Non-pigmented ciliary epithelial cell (primary cell): ENCODE measurements around the gene SH3TC1.

ENCODE experiments used
- DNase-seq: peaks from one replicate; pipeline ENCODE4 v3.0.0-alpha.2; 2010; ENCODE audit warnings: low read depth

The SH3TC1 gene

GRCh38 chr4:8215641-8216442, 16.8 kb downstream of the SH3TC1 start:
- no peak for DNase-seq

DNA sequence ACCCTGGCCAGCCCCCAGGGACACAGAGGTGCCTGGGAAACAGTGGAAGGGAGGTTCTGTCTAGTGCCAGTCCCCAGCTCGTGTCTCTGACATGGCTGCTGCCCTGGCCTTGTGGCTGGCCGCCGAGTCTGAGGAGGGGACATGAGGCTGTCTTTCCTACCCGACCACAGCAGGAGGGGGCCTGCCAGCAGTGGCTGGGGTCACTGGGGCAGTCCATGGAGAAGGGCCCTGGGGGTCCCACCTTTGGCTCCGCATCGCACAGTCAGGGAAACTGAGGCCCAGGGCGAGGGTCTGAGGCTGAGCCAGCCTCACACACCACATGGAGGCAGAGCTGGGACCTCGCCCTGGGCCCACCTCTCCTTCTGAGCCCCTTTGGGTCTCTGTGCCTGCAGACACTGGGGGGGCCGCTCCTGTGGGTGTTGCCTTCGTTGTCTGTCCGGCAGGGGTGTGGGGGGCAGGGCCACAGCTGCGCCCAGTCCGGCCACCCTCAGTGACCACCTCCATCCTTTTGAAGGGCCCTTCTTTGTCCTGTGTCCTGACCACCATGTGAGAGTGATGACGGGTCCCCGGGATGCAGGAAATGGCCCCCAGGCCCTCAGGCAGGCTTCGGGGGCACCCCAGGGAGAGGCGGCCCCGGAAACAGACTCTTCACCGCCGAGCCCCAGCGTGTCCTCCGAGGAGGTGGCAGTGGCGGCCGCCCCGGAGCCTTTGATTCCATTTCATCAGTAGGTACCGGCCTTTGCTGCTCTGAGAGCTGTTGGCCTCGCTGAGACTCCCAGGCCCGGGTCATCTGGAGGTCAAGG, 17.6 kb downstream of the SH3TC1 start:
- no peak for DNase-seq

DNA sequence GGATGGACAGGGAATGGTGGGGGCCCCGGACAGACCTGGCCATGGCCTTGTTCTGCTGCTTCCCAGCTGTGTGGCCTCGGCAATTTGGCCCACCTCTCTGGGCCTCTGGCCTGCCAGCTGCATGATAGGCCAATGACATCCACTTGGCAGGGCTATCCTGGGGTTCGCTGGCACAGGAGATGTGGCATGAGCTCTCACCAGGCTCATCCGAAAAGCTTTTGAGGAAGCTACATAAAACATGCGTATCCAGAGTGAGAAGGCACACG, 18.1 kb downstream of the SH3TC1 start:
- DNase-seq: no peak

DNA sequence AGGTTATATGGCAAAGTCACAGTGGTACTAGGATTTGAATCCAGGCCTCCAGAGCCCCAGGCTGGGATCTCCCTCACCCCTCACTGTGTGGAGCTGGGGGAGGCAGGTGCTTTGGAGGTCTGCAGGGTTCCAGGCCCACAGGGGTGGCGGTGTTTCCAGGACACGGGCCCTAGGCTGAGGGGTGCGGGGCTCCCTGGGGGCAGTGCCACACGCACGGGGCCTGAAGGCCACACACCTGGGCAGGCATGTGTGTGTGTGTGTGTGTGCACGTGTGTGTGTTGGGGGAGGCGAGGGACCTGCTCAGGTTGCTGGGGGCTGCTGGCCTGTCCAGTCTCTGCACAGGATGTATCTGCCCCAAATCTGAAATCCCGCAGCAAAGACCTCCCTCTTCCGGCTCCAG, 18.8 kb downstream of the SH3TC1 start:
- no peak for DNase-seq

DNA sequence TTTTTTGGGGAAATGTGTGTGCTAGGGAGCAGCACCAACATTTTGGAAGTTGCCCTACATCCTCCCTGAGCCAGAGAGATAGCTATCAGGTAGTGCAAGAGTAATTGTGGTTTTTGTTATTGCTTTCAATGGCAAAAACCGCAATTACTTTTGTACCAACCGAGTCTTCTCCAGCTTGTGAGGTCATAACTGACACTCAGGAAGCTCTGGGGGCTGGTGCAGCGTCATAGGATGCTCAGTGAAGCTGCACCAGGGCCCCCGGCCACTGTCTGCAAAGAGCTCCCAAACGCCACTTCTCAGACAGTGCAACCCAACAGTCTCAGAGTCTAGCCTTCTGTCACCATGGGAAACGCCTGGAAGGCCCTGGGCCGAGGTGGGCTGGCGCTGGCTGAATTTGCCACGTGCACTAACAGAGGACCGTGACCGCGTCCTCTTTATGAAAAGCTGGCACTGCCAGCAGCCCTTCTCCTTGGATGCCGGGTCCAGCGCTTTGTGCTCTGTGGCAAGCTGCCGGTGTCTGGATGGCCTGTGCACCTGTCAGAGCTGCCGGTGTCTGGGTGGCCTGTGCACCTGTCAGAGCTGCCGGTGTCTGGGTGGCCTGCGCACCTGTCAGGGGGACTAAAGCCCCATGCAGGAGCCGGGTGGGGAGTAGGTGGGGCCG, 19.4 kb downstream of the SH3TC1 start:
- DNase-seq: no peak

DNA sequence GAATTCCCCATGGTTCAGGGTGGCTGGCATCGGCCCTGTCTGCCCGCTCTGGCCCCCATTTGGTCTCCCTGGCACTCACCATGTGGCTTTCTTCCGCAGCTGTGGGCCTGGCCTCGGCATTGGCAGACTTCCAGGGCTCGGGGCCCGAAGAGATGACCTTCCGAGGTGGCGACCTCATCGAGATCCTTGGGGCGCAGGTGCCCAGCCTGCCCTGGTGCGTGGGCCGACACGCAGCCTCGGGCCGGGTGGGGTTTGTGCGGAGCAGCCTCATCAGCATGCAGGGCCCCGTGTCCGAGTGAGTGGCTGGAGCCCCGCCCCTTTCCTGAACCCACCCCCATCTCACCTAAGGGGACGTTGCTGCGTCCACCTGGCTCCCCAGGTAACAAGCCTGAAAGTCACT, 20.1 kb downstream of the SH3TC1 start:
- no peak for DNase-seq

- no peak for DNase-seq
Observed at GRCh38 chr4:8220661-8221450, 21.8 kb downstream of the SH3TC1 start.

DNA sequence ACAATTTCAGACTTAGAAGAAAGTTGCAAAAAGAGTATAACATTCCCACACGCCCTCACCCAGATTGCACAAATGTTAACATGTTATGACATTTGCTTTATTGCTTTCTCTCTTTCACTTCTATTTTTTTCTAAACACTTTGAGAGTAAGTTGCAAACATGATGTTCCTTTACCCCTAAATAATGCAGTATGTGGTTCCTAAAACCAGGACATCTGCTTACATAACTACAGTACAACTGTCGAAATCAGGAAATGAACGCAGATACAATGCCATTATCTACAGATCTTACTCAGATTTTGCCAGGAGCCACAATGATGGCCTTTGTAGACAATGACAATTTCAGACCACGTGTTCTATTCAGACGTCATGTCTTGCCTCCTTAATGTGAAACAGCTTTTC, 22.4 kb downstream of the SH3TC1 start:
- DNase-seq: peak; percentile 27

GRCh38 chr4:8221985-8222384, 22.9 kb downstream of the SH3TC1 start:
- no peak for DNase-seq

DNA sequence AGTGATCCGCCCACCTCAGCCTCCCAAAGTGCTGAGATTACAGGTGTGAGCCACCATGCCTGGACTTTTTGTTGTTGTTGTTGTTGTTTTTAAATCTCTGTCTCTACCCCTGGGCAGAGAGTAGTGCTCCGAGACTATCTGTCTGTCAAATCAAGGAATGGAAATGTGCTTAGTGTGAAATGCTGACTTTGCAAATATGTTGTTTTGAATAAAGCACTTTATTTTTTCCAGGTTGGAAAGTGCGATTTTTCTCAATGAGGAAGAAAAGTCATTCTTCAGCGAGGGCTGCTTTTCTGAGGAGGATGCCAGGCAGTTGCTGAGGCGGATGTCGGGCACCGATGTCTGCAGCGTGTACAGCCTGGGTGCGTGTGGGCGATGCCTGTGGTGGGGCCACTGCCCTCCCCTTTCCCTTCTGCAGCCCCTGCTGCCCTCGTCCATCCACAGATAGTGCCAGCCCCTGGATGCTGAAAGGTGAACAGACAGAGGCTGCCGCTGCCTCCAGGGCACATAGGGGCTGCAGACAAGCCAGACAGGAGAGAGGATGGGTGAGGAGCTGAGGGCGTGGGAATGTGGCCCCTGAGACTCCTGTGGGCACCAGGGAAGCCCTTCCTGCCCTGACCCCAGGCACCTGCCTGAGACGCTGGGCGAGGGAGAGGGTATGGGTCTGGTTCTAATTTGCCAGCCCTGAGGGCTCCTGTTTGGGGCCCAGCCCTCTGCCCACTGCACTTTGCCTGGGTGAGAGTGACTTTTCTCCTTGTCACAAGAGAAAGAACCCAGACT, 23.7 kb downstream of the SH3TC1 start:
- DNase-seq: no peak

DNA sequence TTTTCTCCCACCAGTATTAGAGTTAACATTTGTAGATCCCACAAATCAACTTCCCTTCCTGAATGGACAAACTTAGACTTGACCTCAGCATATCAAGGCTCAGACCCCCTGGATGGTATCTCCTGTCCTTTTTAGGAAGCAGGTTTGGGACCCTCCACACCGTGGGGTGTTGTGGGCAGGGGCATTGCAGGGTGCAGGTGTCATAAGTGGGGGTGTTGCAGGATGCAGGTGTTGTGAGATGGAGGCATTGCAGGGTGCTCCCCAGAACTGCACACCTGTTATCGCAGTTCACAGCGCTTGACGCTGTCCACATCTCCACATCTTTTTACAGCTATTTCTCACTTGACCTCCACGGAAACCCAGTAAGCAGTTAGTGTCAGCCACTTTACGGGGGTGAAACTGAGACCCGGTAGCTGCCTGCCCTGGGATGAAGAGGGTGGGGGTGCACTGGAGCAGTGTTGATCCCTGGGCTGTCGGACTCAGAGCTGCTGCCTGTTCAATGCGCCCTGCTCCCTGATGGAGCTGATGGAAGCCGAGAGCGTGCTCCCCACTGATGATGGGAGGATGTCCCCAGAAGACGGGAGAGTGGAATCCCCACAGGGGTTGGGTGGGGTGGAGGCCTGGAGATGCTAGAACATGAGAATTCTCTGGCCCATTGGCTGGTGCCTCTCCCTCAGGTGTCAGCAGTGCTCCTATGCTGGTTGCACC, 25.3 kb downstream of the SH3TC1 start:
- DNase-seq: no peak

- no peak for DNase-seq
Observed at GRCh38 chr4:8224975-8225625, 26.0 kb downstream of the SH3TC1 start.

- DNase-seq: no peak
Observed at GRCh38 chr4:8225706-8226443, 26.8 kb downstream of the SH3TC1 start.

GRCh38 chr4:8227201-8227770, 28.2 kb downstream of the SH3TC1 start:
- DNase-seq: no peak

- DNase-seq: no peak
Observed at GRCh38 chr4:8227771-8228318, 28.8 kb downstream of the SH3TC1 start.

DNA sequence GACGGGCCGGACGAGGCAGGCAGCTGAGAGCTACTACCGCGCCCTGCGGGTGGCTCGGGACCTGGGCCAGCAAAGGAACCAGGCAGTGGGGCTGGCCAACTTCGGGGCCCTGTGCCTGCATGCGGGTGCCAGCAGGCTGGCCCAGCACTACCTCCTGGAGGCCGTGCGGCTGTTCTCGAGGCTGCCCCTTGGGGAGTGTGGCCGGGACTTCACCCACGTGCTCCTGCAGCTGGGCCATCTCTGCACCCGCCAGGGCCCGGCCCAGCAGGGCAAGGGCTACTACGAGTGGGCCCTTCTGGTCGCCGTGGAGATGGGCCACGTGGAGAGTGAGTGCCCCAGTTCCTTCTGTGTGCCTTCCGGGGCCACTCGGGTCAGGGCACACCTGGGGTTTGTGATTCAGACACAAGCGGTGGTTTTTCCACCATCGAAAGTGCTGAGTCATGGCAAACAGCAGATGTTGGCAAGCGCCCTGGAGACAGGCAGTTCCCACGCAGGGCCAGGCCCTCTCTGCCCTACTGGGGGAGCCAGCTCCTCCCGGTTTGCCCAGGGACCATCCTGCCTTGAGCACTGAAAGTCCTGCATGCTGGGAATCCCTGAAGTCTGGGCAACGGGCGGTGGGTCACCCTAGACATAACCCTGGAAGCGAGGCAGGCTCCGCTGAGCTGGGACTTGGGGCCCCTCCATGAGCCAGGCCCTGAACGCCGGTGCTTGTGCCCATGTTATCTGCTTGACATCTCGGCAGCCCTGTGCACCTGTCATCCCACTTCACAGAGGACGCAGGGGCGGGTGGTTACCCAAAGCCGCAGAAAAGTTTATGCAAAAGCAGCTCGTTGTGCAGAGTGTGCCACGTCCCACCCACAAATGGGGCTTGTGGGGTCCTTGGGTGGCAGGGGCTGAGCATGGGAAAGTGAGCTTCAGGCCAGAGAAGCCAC, 29.5 kb downstream of the SH3TC1 start:
- peak; percentile 42 for DNase-seq

DNA sequence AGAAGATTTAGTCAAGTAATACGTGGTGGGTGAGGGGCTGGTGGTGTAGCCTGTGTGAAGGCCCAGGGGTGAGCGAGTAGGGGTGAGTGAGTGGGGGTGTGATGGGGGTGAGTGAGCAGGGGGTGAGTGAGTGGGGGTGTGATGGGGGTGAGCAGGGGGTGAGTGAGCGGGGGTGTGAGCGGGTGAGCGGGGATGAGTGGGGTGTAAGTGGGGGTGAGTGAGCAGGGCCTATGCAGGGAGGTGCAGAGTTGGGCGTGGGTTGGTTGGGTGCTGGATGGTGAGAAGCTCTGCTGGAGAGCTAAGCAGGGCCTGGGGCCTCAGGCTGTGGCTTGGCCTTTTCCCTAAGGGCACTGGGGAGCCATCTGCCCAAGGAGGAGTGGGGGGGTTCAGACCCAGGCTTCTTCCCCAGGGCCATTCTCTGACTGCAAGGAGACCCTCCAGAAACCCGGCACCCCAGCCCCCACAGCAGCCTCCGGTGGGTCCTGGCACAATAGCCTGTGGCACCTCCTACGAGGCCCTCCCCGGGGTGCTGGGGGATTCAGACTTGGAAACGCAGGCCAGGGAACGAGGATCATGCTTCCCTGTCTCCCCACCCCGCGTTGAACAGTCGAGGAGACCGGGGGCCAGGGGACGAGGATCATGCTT, 30.4 kb downstream of the SH3TC1 start:
- DNase-seq: no peak
